K562 (cell line): ENCODE results near the gene ZSWIM4. TPM values are rescaled to one million over a fixed set of nuclear protein-coding genes. Genes with fewer than 3 reads are reported as not detected.

Experiments
- ATAC-seq: fragments of 200-7000 bp; cut with Tn5 transposase; 3 replicates; pipeline ENCODE4 v1.9.1; 2020; ENCODE audit warnings: moderate library complexity
- BruUV-seq: library from RNA; stranded (reverse); fragments of 400-500 nt; replicated peaks from 2 replicates; lab custom pipeline; 2021; lab: Mats Ljungman, UMichigan
- CTCF ChIA-PET: fragments of 300-600 bp; formaldehyde crosslinking; extraction: SDS; loops from one replicate; lab custom pipeline; 2021; ENCODE audit warnings: low intra/inter-chr PET ratio; lab: Yijun Ruan, JAX
- POLR2A ChIA-PET: fragments of 300-600, 350-650 bp; sonication (Branson Sonifier 250); formaldehyde crosslinking; extraction: SDS; loops from one replicate; lab custom pipeline; 2021; ENCODE audit warnings: antibody characterized with exemption, inconsistent platforms; lab: Yijun Ruan, JAX
- DNase-seq, 4 experiments: peaks; one replicate each; pipeline versions ENCODE4 v3.0.0 to v3.0.0-alpha.2; 2011 to 2018; ENCODE audit warnings: low spot score in 3 of 4, mixed read lengths in 3 of 4; ENCODE audit errors: extremely low read depth in 1 of 4
- FAIRE-seq: peaks from 2 replicates; lab custom pipeline; 2011; peaks lifted over from hg19 to GRCh38; lab: Jason Lieb, UNC
- H2AFZ ChIP-seq: 2 replicates; pipeline ENCODE4 v1.6.0; 2011; ENCODE audit warnings: low read depth, low read length, control low read depth, inconsistent platforms
- H3K27ac ChIP-seq: fragments of 200-600 bp; 3 replicates; pipeline ENCODE4 v1.8.0; 2011; ENCODE audit warnings: low read depth, mild to moderate bottlenecking, control low read depth, inconsistent platforms, low read length, moderate library complexity, mixed read lengths; ENCODE audit errors: extremely low read depth
- H3K27me3 ChIP-seq, 2 experiments: fragments of 300-600 bp in 1 of 2; 2 replicates in 1 of 2; 3 replicates in 1 of 2; pipeline versions ENCODE4 v1.6.0 to v1.8.0; 2011; ENCODE audit warnings: inconsistent platforms in 2 of 2, low read length in 2 of 2, mild to moderate bottlenecking in 1 of 2, mixed read lengths in 1 of 2, moderate library complexity in 1 of 2; ENCODE audit not compliant: control insufficient read depth in 2 of 2, insufficient read depth in 2 of 2
- H3K36me3 ChIP-seq: fragments of 300-600 bp; 3 replicates; pipeline ENCODE4 v1.8.0; 2011; ENCODE audit warnings: mild to moderate bottlenecking, low read length, inconsistent platforms; ENCODE audit not compliant: control insufficient read depth, insufficient read depth
- H3K4me1 ChIP-seq, 2 experiments: fragments of 200-600 bp in 1 of 2; replicated peaks in 1 of 2; 2 replicates in 1 of 2; 3 replicates in 1 of 2; pipeline versions ENCODE4 v1.5.1 to v1.8.0; 2011; ENCODE audit warnings: inconsistent platforms in 2 of 2, low read length in 2 of 2, mild to moderate bottlenecking in 1 of 2, mixed read lengths in 1 of 2, moderate library complexity in 1 of 2; ENCODE audit not compliant: control insufficient read depth in 2 of 2, insufficient read depth in 2 of 2
- H3K4me2 ChIP-seq: 2 replicates; pipeline ENCODE4 v1.6.1; 2011; ENCODE audit warnings: low read length, control low read depth, inconsistent platforms, mixed read lengths; ENCODE audit not compliant: insufficient read depth
- H3K4me3 ChIP-seq: fragments of 200-600 bp; sonication (generic), shearing (Covaris generic); 2 replicates; pipeline ENCODE4 v1.5.1; 2016; ENCODE audit warnings: control low read depth, inconsistent platforms
- H3K79me2 ChIP-seq: fragments of 200-600 bp; 3 replicates; pipeline ENCODE4 v1.8.0; 2011; ENCODE audit warnings: low read length, inconsistent platforms; ENCODE audit not compliant: control insufficient read depth, insufficient read depth
- H3K9ac ChIP-seq, 2 experiments: 2 replicates each; pipeline versions ENCODE4 v1.6.0 to v1.6.1; 2011; ENCODE audit warnings: low read depth in 2 of 2, low read length in 2 of 2, control low read depth in 1 of 2, inconsistent platforms in 1 of 2, mild to moderate bottlenecking in 1 of 2, mixed read lengths in 1 of 2; ENCODE audit not compliant: insufficient read depth in 1 of 2
- H3K9me1 ChIP-seq: one replicate; pipeline ENCODE4 v1.6.0; 2011; ENCODE audit warnings: inconsistent platforms, mild to moderate bottlenecking, low read length, moderate library complexity; ENCODE audit not compliant: control insufficient read depth, insufficient read depth
- H3K9me3 ChIP-seq: replicated peaks from 2 replicates; pipeline ENCODE4 v1.5.1; 2011; ENCODE audit warnings: low read depth, low read length, inconsistent platforms; ENCODE audit not compliant: control insufficient read depth, insufficient read depth
- H4K20me1 ChIP-seq: replicated peaks from 2 replicates; pipeline ENCODE4 v1.6.1; 2011; ENCODE audit warnings: low read length, inconsistent platforms, mixed read lengths; ENCODE audit not compliant: control insufficient read depth, insufficient read depth
- CHD1 ChIP-seq: fragments of 200-600 bp; sonication (generic); IDR thresholded peaks from one replicate; pipeline ENCODE4 v1.6.1; 2012; ENCODE audit warnings: mild to moderate bottlenecking, moderate library complexity, low read length, inconsistent platforms
- ZNF589 ChIP-seq: fragments of 200-800 bp; sonication (Bioruptor generic); IDR thresholded peaks from 2 replicates; pipeline ENCODE4 v1.6.1; 2016; ENCODE audit warnings: low read depth, missing genetic modification characterization, missing compliant biosample characterization
- ZNF79 ChIP-seq: fragments of 250-450 bp; sonication (Bioruptor Pico); IDR thresholded peaks from 2 replicates; pipeline ENCODE4 v1.4.0; 2020; ENCODE audit warnings: low read depth, mild to moderate bottlenecking, moderate library complexity
- WGBS: fragments of 100-300 bp; shearing (Covaris generic); methylation state at CpG from one replicate; pipeline ENCODE4 v1.1.6; 2016; ENCODE audit warnings: low coverage, mixed read lengths; ENCODE audit not compliant: insufficient coverage; ENCODE audit errors: missing lambda C conversion rate; 5-methylcytosine and 5-hydroxymethylcytosine counted together
- in situ Hi-C: fragments of 300-500 bp; cut with MboI; formaldehyde crosslinking; loops from 4 replicates; pipeline ENCODE4 v1.15.0; 2018; ENCODE audit warnings: inconsistent platforms, mixed read lengths
- intact Hi-C: fragments of 100-400 bp; cut with micrococcal nuclease; formaldehyde crosslinking; loops from 2 replicates; pipeline ENCODE4 v1.14.2; 2022
- polyA plus RNA-seq, 8 experiments: library from polyadenylated mRNA; depleted of rRNA in 4 of 8; stranded (reverse) in 5 of 8; unstranded in 3 of 8; fragments of >200 nt; fragmentation: Nextera tagmentation in 2 of 8; fragmentation: Illumina TruSeq in 1 of 8; extraction: Ambion mirVana in 2 of 8; extraction: Trizol in 1 of 8; gene quantifications; 2 replicates each; pipeline versions ENCODE4 v1.2.1 to v1.2.3, GENCODE V29; 2011 to 2014; ENCODE audit warnings: inconsistent platforms in 1 of 8, missing spikeins in 1 of 8
- total RNA-seq, 7 experiments: library from RNA; depleted of rRNA in 6 of 7; stranded (reverse); fragments of >200 nt in 6 of 7; fragmentation: Illumina TruSeq in 2 of 7; extraction: Trizol in 2 of 7; gene quantifications; 2 replicates each; pipeline versions ENCODE4 v1.2.1 to v1.2.3, GENCODE V29; 2011 to 2021; ENCODE audit warnings: low replicate concordance in 1 of 7

ZSWIM4 gene
- total and polyA plus RNA-seq, 9 of the 15 experiments (the other 6 are each of a cell fraction or from before 2014, with no cell fraction given) = 0.25 to 3.7 (median 0.79) TPM; not detected in 2

GRCh38 chr19:13841962-13842290, 46.7 kb downstream of the ZSWIM4 start:
- Histone ChIP-seq H3K4me1 (peaks cover 51 to 87% of the 10 kb centered on the region in 2 experiments), H3K4me3 (peak overlapping the region; percentile 72), H3K9me3 (no peaks in the 10 kb centered on the region), H3K9me1 (no peaks in the 10 kb centered on the region), H2AFZ (no peak overlapping the region), H3K9ac (peak overlapping the region; percentile 91 to 98), H3K27ac (peak overlapping the region; percentile 97), H3K36me3 (peaks cover 8% of the 10 kb centered on the region; the same call in 2 of the 3 replicates), H3K4me2 (peak overlapping the region; percentile 92), H3K27me3 (no peaks in the 10 kb centered on the region), H3K79me2 (peaks cover 60% of the 10 kb centered on the region), H4K20me1 (0 out of 2 replicates have a peak, but pooled peaks cover 3% of the 10 kb centered on the region)
- TSS peak; percentile 75 for BruUV-seq
- TF ChIP-seq ZNF589 (CRISPR knock-in tag) (0 out of 2 replicates have a peak, but pooled peaks have one; percentile 14), ZNF79 (no peak), CHD1 (peak; percentile 4)
- ChIA-PET CTCF (no interaction called here), POLR2A (interaction anchor here (0.6 to 1.2 kb wide), 11 partner anchors 9 to 422 kb away, joined by 3 to 5 read pairs (median 3); partner anchors contain the start of gene ZSWIM4)
- no peak for FAIRE-seq
- peak in 1 of 4 experiments; percentile 37 for DNase-seq
- 2% methylated on average over 9 of the region's 11 CpGs for WGBS
- ATAC-seq = no peak
- intact Hi-C loops = no loop called here
- in situ Hi-C loops = loop anchor here (10.0 kb wide), 1 partner anchor 567 kb away; no protein-coding TSS in a partner anchor
